ENCODE measurements around the gene FKBP9.

The FKBP9 gene

GRCh38 chr7:32936689-32937088 lies 20.6 kb upstream of the FKBP9 start:
- no peak overlapping the region for H3K4me2 ChIP-seq (ENCODE audit: low read length)
- H3K36me3 ChIP-seq (ENCODE audit: insufficient read depth, low read length) = peaks cover 12% of the 10 kb centered on the region

GRCh38 chr7:32937344-32938174 lies 19.7 kb upstream of the FKBP9 start:
- Histone ChIP-seq H3K4me1 (ENCODE audit: control insufficient read depth, insufficient read depth, low read length) (peaks cover 15% of the 10 kb centered on the region), H3K9ac (ENCODE audit: low read depth, low read length) (no peak overlapping the region), H3K27me3 (ENCODE audit: control insufficient read depth, insufficient read depth, low read length) (no peaks in the 10 kb centered on the region), H3K4me3 (ENCODE audit: low read length) (no peak overlapping the region), H3K4me2 (ENCODE audit: low read length) (peak overlapping the region; percentile 35), H3K36me3 (ENCODE audit: insufficient read depth, low read length) (peaks cover 9% of the 10 kb centered on the region), H3K9me3 (replicated peaks; ENCODE audit: low read length) (no peaks in the 10 kb centered on the region)

More at GRCh38 chr7:32936689-32937088, 20.6 kb upstream of the FKBP9 start:
- Histone ChIP-seq H3K9me3 (replicated peaks; ENCODE audit: low read length) (no peaks in the 10 kb centered on the region), H3K4me3 (ENCODE audit: low read length) (no peak overlapping the region), H3K27me3 (ENCODE audit: control insufficient read depth, insufficient read depth, low read length) (no peaks in the 10 kb centered on the region), H3K9ac (ENCODE audit: low read depth, low read length) (no peak overlapping the region), H3K4me1 (ENCODE audit: control insufficient read depth, insufficient read depth, low read length) (peaks cover 15% of the 10 kb centered on the region)

DNA sequence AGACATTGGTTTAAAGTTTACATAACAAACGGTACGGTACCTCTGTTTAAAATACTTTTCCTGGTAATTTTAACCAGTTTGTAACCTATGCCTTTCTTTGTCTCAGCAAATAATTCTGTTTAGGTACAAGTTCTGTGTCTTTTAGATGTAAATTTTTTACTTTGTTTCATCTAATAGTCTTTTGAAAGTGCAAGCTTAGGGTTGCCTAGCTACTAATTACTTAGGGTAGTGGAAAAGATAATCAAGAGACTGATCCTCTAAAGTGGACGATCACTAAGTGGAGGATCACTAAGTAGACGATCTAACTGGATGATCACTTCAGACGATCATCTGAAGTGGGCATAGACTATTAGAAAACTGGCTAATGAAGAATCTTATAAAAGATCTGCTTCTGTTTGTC lies 16.1 kb upstream of the FKBP9 start:
- H3K4me3 ChIP-seq (ENCODE audit: low read length) = peak overlapping the region; percentile 88
- no peaks in the 10 kb centered on the region for H3K27me3 ChIP-seq (ENCODE audit: control insufficient read depth, insufficient read depth, low read length)
- peaks cover 11% of the 10 kb centered on the region for H3K4me1 ChIP-seq (ENCODE audit: control insufficient read depth, insufficient read depth, low read length)
- peak overlapping the region; percentile 87 for H3K9ac ChIP-seq (ENCODE audit: low read depth, low read length)
- no peaks in the 10 kb centered on the region for H3K9me3 ChIP-seq (replicated peaks; ENCODE audit: low read length)
- peak overlapping the region; percentile 87 for H3K4me2 ChIP-seq (ENCODE audit: low read length)
- no peaks in the 10 kb centered on the region for H3K36me3 ChIP-seq (ENCODE audit: insufficient read depth, low read length)

GRCh38 chr7:32941681-32942414 lies 15.4 kb upstream of the FKBP9 start:
- Histone ChIP-seq H3K27me3 (ENCODE audit: control insufficient read depth, insufficient read depth, low read length) (no peaks in the 10 kb centered on the region), H3K36me3 (ENCODE audit: insufficient read depth, low read length) (no peaks in the 10 kb centered on the region), H3K4me1 (ENCODE audit: control insufficient read depth, insufficient read depth, low read length) (peaks cover 11% of the 10 kb centered on the region), H3K4me3 (ENCODE audit: low read length) (peak overlapping the region; percentile 88), H3K9ac (ENCODE audit: low read depth, low read length) (peak overlapping the region; percentile 87), H3K4me2 (ENCODE audit: low read length) (peak overlapping the region; percentile 87), H3K9me3 (replicated peaks; ENCODE audit: low read length) (no peaks in the 10 kb centered on the region)

DNA sequence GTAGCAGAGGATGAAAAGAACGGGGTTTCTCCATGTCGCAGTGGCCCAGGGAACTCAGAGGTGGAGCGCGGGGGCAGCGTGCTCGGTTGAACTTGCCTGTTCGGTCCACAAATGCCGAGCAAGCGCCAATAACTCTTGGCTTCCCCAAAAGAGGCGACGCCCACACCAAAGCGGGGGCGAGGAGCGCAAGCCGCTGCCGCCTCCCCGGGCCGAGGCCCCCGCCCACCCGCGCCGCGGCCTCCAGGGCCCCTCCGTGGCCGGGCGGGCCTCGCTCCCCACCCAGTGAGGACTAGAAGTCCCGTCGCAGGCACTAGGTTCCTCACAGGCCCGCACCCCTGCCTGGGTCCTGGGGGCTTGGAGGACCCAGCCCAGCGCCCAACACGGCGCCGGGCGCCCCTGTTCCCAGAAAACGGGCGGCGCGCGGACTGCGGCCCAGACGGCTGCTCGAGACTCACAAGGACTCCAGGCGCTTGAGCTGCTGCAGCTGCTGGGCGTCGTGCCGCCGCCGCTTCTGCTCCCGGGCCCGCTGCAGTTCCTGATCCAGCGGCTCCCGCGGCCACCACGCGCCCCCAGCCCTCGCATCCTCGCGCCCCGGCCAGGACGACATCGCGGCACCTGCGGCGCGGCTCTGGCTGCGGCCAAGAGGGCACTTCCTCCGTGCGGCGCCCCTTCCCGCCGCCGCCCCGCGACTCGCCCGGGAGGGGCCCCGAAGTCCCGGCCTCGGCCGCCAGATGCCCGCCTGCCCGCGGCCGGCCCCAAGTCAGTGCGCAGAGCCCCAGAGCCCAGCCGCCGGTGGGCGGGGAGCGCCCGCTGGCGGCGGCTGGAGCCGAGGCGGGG lies 14.6 kb upstream of the FKBP9 start:
- H3K27me3 ChIP-seq (ENCODE audit: control insufficient read depth, insufficient read depth, low read length) = no peaks in the 10 kb centered on the region
- no peaks in the 10 kb centered on the region for H3K36me3 ChIP-seq (ENCODE audit: insufficient read depth, low read length)
- H3K4me2 ChIP-seq (ENCODE audit: low read length) = peak overlapping the region; percentile 87
- peaks cover 5% of the 10 kb centered on the region for H3K4me1 ChIP-seq (ENCODE audit: control insufficient read depth, insufficient read depth, low read length)
- H3K9ac ChIP-seq (ENCODE audit: low read depth, low read length) = peak overlapping the region; percentile 87
- peak overlapping the region; percentile 88 for H3K4me3 ChIP-seq (ENCODE audit: low read length)
- H3K9me3 ChIP-seq (replicated peaks; ENCODE audit: low read length) = no peaks in the 10 kb centered on the region

- no peak overlapping the region for H3K9ac ChIP-seq (ENCODE audit: low read depth, low read length)
- H3K4me2 ChIP-seq (ENCODE audit: low read length) = peak overlapping the region; percentile 87
- H3K4me3 ChIP-seq (ENCODE audit: low read length) = peak overlapping the region; percentile 88
- H3K36me3 ChIP-seq (ENCODE audit: insufficient read depth, low read length) = no peaks in the 10 kb centered on the region
- H3K4me1 ChIP-seq (ENCODE audit: control insufficient read depth, insufficient read depth, low read length) = no peaks in the 10 kb centered on the region
- no peaks in the 10 kb centered on the region for H3K27me3 ChIP-seq (ENCODE audit: control insufficient read depth, insufficient read depth, low read length)
- no peaks in the 10 kb centered on the region for H3K9me3 ChIP-seq (replicated peaks; ENCODE audit: low read length)
Measured at GRCh38 chr7:32943252-32944030, 13.8 kb upstream of the FKBP9 start.

- Histone ChIP-seq H3K9ac (ENCODE audit: low read depth, low read length) (no peak overlapping the region), H3K4me3 (ENCODE audit: low read length) (no peak overlapping the region), H3K9me3 (replicated peaks; ENCODE audit: low read length) (no peaks in the 10 kb centered on the region), H3K4me1 (ENCODE audit: control insufficient read depth, insufficient read depth, low read length) (no peaks in the 10 kb centered on the region), H3K36me3 (ENCODE audit: insufficient read depth, low read length) (no peaks in the 10 kb centered on the region), H3K4me2 (ENCODE audit: low read length) (no peak overlapping the region), H3K27me3 (ENCODE audit: control insufficient read depth, insufficient read depth, low read length) (no peaks in the 10 kb centered on the region)
Measured at GRCh38 chr7:32947420-32947983, 9.7 kb upstream of the FKBP9 start.

GRCh38 chr7:32948202-32948601 lies 9.0 kb upstream of the FKBP9 start:
- H3K9me3 ChIP-seq (replicated peaks; ENCODE audit: low read length) = no peaks in the 10 kb centered on the region
- H3K4me3 ChIP-seq (ENCODE audit: low read length) = no peak overlapping the region
- H3K9ac ChIP-seq (ENCODE audit: low read depth, low read length) = no peak overlapping the region
- no peaks in the 10 kb centered on the region for H3K36me3 ChIP-seq (ENCODE audit: insufficient read depth, low read length)
- H3K4me2 ChIP-seq (ENCODE audit: low read length) = no peak overlapping the region
- H3K27me3 ChIP-seq (ENCODE audit: control insufficient read depth, insufficient read depth, low read length) = no peaks in the 10 kb centered on the region
- no peaks in the 10 kb centered on the region for H3K4me1 ChIP-seq (ENCODE audit: control insufficient read depth, insufficient read depth, low read length)

DNA sequence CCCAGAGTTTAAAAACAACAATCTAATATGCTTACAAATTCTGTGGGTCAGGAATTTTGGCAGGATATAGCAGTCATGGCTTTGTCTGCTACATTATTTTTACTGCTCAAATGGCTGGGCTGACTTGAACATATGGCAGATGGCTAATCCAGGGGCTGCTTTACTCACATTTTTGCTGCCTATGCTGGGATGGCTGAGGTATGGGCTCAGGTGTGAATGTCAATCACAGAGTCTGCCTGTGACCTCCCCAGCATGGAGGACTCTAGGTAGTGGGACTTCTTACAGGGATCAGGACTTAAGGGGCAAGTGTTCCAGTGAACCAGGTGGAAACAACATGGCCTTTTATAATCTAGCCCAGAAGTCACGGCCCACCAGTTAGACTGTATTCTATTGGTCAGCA lies 4.4 kb upstream of the FKBP9 start:
- Histone ChIP-seq H3K9me3 (replicated peaks; ENCODE audit: low read length) (no peaks in the 10 kb centered on the region), H3K9ac (ENCODE audit: low read depth, low read length) (no peak overlapping the region), H3K4me2 (ENCODE audit: low read length) (no peak overlapping the region), H3K4me3 (ENCODE audit: low read length) (no peak overlapping the region), H3K4me1 (ENCODE audit: control insufficient read depth, insufficient read depth, low read length) (no peaks in the 10 kb centered on the region), H3K27me3 (ENCODE audit: control insufficient read depth, insufficient read depth, low read length) (no peaks in the 10 kb centered on the region), H3K36me3 (ENCODE audit: insufficient read depth, low read length) (no peaks in the 10 kb centered on the region)

GRCh38 chr7:32958046-32959025 lies 1.1 kb downstream of the FKBP9 start:
- Histone ChIP-seq H3K9me3 (replicated peaks; ENCODE audit: low read length) (no peaks in the 10 kb centered on the region), H3K4me3 (ENCODE audit: low read length) (peak overlapping the region; percentile 96), H3K9ac (ENCODE audit: low read depth, low read length) (peak overlapping the region; percentile 91), H3K4me2 (ENCODE audit: low read length) (peak overlapping the region; percentile 96), H3K27me3 (ENCODE audit: control insufficient read depth, insufficient read depth, low read length) (no peaks in the 10 kb centered on the region), H3K36me3 (ENCODE audit: insufficient read depth, low read length) (no peaks in the 10 kb centered on the region), H3K4me1 (ENCODE audit: control insufficient read depth, insufficient read depth, low read length) (peaks cover 6% of the 10 kb centered on the region)

Data from skeletal muscle satellite cell (primary cell).